Posterior cingulate gyrus (tissue), 11 donors: ENCODE data around the gene SLC22A14.

Experiments used
- DNase-seq, 10 donors: peaks; one replicate each; pipeline versions ENCODE4 v3.0.0 to v3.0.0-alpha.2; 2020 to 2021; ENCODE audit warnings: mixed read lengths in 3 of 10
- intact Hi-C: fragments of 100-400 bp; cut with DNase I; formaldehyde crosslinking; loops from one replicate; pipeline ENCODE4 v1.15.1; 2023

SLC22A14 gene

DNA sequence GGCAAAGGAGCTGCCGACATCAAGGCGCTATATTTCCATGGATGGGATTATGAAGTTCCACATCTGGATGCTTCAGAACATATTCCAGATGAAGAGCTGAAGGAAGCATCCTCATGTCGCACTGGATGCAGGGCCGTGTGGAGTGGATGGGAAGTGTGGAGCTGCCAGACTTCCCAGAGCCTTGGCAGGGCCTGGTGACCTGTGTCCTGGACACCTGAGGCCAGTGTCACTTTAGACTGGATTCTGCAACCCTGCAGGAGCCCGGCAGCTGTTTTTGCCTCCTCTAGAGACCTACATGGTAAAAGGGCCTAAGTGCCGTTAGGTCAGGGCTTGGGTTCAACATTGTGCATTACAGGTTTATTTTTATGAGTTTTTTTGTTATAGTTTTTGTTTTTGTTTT, 53.2 kb downstream of the SLC22A14 start:
- intact Hi-C loops = no loop called here

DNA sequence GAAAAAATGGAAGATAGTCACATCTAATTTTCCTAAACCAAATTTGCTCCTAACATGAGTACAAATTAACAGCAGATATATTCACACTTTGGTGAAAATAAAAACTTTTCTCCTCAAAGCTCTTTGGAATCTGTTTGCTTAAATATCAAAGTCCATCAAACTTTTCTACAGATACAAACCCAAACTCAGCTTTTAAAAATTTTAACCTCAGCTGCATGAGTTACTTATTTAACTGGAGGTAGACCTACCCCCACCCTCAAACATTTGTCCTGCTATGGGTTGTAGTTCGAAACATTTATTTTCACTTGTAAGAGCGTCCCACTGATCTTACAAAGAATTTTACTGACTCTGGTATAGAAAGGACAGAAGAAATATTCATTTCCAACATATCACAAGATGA, 55.6 kb downstream of the SLC22A14 start:
- intact Hi-C loops = no loop called here
- no peak for DNase-seq

More for the DNA sequence above, 53.2 kb downstream of the SLC22A14 start:
- no peak for DNase-seq

DNA sequence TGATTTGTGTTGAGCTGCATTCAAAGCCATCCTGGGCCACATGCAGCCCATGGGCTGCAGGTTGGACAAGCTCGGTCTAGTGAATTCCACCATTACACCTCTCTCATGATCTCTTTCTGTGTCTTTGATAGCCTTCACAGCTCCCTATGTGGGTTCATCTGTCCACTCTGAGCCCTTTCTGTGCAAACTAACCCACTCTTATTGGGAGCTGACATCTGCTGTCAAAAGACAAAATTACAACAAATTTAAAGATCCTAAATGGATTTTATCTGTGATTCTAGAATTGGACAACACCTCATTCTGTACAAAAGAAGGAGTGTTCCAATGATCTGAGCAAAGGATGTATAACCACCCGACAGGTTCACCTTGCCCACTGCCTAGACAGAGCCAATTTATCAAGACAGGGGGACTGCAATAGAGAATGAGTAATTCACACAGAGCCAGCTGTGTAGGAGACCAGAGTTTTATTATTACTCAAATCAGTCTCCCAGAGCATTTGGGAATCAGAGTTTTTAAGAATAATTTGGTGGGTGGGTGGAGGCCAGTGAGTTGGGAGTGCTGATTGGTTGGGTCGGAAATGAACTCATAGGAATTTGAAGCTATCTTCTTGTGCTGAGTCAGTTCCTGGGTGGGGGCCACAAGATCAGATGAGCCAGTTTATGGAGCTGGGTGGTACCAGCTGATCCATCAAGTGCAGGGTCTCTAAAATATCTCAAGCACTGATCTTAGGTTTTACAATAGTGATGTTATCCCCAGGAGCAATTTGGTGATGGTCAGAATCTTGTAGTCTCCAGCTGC, 61.9 kb downstream of the SLC22A14 start:
- DNase-seq = no peak
- intact Hi-C loops = no loop called here

DNA sequence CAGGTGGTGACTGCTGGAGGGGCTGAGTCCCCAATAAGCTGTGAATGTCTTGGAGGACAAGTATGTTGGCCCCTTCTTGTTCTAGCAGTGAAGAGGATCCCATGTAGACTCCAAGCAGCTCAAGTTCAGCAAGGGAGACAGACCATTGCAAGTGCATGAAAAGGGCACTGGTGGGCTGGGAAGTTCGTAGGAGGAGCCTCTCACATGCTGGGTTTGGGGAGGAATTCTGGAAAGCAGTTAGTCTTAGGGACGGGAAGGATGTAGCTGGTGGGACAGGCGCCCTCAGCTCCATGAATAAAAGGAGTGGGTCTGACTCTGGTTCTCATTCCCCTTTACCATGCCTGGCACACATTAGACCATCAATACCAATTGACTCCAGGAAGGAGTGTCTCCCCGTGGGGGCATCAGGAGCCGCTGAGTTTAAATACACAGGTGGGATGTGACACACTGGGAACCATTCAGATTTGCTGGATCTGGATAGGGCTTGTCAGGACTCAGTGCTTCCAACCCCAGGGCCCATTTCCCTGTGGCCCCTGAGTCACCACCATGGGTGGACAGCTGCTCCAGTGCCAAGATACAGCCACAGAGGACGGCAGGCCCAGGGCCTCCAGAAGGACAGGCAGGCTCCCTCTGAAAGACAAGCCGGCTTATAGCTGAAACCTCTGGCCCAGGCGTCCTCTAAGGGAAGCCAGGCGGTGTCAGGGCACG, 63.9 kb downstream of the SLC22A14 start:
- intact Hi-C loops = loop anchor here (2.0 kb wide), 1 partner anchor 133 kb away; no protein-coding TSS in a partner anchor
- DNase-seq = no peak

DNA sequence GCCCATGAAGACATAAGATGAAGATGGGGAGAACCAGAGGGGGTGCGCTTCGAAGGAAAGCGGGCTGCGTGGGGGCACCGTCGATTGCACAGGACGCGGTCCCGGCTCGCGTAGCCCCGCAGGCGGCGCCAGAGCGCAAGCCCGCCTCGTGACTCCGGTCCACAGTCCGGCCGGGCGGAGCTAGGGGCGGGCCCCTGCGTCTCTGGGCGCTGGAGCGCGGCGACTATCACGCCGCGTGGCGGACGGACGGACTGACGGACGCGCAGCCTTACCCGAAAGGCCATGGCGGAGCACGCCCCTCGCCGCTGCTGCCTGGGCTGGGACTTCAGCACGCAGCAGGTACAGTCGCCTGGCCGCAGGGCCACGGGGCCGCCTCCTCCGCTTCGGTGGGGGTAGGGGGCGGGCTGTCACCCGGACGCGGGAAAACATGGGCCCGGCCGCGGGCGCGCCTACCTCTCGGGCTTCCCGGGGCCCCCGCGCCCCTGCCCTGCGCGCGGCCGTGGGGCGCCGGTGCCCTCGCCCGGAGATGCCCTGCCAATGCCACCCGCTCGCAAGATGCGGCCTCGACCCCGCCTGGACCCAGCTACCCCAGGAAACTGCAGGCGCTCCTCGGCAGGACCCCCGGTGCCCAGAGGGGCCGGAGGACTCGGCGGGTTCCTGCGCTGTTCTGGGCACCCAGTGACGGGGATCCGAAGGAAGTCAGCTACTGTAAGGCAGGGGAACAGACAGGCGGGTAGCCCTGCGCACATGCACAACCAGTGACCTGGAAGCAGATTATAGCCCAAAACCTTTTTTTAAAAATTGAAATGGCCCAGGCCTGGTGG, 64.7 kb downstream of the SLC22A14 start, which contains the start of gene XYLB:
Gene XYLB, plus strand, starts transcription at position 199 of the 824 bp plus-strand sequence. Its CDS starts 84 bp downstream, at position 283.
- peak; percentile 70 to 98 (median 82) for DNase-seq
- intact Hi-C loops = loop anchor here (2.0 kb wide), 1 partner anchor 132 kb away; no protein-coding TSS in a partner anchor

DNA sequence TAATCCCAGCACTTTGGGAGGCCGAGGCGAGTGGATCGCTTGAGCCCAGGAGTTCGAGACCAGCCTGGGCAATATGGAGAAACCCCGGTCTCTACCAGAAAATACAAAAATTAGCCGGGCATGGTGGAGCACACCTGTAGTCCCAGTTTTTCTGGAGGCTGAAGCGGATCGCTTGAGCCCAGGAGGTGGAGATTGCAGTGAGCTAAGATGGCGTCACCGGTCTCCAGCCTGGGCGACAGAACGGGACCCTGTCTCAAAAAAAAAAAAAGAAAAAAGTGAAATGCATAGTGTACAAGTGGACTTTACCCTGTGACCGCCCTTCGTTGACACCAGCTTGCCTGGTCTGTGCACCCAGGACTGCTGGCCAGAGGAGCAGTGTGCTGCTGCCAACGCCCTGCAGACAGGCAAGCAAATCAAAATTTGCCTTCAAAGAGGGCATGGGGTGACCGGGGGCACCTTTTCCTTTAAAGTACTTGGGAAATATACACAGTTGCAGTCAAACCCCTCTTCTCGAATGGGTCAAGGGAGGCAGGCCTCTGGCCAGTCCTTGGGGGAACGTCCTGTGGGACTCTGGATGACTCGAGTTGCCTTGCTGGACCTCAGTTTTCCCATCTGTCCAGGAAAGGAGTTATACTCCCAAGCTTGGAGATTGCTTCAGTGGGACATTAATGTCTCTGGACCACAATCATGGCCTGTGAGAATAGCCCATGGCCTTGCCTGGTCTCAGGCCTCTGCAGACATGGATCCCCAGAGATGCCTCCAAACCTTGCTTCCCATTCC, 65.5 kb downstream of the SLC22A14 start:
- intact Hi-C loops = loop anchor here (2.0 kb wide), 1 partner anchor 131 kb away; no protein-coding TSS in a partner anchor
- DNase-seq = no peak

DNA sequence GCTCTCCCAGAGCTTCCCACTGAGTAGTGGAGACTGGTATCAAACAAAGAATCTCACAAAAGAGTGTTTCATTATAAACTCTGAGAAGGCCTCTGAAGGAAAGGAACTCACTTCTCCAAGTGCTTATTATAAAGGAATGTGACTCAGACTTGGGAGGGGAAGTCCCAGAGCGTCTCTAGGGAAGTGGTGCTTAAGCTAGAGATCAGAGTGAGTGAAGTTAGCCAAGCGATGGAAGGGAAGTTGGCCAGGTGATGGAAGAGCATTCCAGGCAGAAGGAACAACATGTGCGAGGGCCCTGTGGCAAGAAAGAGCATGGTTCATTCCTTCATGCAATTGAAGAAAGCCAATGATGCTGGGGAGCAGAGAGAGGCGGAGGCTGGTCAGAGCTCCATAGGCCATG, 66.8 kb downstream of the SLC22A14 start:
- DNase-seq = no peak

DNA sequence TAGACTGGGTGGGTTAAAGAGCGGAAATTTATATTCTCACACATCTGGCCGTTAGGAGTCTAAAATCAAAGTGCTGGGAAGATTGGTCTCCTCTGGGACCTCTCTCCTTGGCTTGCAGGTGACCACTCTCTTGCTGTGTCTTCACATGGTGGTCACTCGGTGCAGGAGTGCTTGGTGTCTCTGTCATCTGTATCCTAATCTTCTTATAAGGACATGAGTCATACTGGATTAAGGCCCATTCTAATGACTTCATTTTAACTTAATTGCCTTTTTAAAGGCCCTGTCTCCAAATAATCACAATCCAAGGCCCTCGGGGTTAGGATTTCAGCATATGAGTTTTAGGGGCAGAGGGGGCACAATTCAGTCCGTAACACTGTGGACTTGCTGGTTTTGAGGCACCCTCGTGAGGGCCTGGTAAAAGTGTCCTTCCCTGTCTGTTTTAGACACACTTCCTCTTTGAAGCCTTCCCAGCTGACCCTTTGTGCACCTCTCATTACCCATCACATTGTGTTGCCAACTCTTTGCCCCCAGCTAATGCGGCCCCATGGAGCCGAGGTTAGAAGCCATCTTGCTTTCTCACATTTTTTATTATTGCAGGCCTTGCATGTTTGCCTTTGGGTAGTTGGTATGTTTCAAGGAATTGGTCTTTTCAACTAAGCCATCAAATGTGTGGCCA, 67.7 kb downstream of the SLC22A14 start:
- intact Hi-C loops = loop anchor here (5.0 kb wide), 1 partner anchor 233 kb away; no protein-coding TSS in a partner anchor
- no peak for DNase-seq

More for the DNA sequence above, 66.8 kb downstream of the SLC22A14 start:
- intact Hi-C loops = no loop called here

DNA sequence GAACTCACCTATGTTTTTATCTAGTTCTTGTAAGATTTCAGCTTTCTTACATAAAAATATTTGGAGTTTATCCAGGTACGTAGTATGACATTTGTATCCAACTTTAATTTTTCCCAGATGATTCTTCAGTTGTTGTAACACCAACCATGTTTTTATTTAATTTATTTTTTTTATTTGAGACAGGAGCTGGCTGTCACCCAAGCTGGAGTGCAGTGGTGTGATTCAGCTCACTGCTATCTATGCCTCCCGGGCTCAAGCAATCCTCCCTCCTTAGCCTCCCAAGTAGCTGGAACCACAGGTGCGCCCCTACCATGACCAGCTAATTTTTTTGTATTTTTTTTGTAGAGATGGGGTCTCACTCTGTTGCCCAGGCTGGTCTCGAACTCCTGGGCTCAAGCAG, 71.1 kb downstream of the SLC22A14 start:
- intact Hi-C loops = loop anchor here (5.0 kb wide), 1 partner anchor 236 kb away; no protein-coding TSS in a partner anchor
- DNase-seq = no peak

DNA sequence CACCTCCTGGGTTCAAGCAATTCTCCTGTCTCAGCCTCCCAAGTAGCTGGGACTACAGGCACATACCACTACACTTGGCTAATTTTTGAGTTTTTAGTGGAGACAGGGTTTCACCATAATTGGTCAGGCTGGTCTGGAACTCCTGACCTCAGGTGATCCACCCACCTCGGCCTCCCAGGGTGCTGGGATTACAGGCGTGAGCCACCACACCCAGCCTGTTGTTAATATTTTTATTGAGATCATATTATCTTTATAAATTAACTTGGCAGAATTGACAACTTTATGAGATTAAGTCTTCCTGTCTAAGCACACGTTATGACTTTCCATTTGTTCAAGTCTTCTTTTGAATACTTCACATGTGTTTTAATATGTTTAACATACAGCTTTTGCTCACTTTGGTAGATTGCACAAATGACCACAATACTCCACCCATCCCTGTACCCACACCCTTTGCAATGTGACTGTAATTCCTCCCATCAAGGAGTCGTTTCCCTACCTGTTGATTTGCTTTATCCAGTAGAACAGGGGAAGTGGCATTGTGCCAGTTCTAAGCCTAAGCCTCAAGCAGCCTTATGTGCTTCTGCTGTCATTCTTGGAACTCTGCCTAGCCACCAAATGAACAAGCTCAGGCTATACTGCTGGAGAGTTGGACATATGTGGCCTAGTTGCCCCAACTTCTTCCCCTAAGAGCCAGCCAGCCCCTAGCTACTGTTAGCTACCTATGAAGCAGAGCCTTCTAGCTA, 72.7 kb downstream of the SLC22A14 start:
- intact Hi-C loops = loop anchor here (5.0 kb wide), 1 partner anchor 237 kb away; no protein-coding TSS in a partner anchor
- no peak for DNase-seq

DNA sequence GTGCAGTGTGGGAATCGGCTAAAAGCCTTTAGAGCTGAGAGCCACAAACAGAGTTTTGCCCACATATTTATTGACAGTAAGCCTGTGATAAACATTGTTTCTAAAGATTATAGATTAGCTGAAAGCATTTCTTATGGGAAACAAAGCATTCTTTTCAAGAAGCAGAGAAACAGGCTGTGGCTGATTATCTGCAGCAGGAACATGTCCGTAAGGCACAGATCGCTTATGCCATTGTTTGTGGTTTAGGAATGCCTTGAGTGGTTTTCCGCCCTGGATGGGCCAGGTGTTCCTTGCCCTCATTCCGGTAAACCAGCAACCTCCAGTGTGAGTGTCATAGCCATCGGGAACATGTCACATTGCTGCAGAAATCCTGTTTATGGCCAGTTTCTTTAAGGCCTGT, 76.9 kb downstream of the SLC22A14 start:
- intact Hi-C loops = no loop called here
- no peak for DNase-seq

DNA sequence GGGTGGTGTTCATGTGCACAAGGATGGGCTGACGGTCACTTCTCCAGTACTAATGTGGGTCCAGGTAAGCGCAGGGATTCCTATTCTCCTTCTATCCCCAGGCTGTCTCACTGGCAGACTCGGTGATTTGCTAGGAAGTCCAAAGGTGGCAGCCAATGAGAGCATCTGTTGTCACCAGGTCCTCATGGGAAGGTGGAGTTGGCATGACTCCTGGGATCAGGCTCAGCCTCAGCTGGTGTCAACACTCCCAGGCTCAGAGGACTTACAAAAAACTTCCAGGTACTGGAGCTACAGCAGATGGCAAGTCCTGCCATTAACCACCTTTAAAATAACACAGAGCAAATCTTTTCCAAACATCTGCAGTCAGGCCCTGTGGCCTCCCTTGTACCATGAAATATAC, 78.3 kb downstream of the SLC22A14 start:
- no peak for DNase-seq
- intact Hi-C loops = no loop called here

DNA sequence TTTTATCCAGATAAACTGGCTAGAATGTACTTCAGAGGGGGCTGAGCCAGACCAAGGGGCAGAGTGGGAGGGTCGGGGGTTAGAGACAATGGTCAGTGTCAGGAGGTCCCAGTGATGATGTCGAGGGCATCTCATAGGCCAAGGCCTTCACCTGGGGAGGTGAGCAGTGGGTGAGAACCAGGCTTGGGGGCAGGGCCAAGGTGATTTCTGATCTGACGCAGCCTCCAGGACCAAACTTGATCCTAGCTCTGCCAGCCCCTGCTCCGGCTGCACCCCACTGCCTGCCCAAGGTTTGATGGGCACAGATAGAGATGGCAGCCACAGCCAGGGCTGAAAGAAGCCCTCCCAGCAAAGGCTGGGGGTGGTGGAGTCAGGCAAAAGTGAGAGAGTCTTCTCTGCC, 79.4 kb downstream of the SLC22A14 start:
- DNase-seq = no peak
- intact Hi-C loops = no loop called here

DNA sequence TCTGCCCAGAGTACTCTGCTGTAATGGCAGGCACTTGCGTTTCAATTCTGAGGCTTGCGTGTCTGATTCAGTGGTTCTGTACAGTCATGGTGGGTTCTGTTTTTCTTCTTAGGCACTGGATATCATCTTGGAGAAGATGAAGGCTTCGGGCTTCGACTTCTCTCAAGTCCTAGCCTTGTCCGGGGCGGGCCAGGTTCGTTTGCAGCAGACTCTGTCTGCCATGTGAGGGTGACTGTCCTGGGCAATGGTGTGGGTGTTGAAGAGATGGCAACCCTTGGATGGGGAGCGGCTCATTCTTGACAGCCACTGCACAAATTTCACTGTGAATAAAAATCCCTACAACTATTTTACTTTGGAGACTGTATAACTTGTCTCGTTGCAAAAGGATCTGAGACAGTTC, 80.7 kb downstream of the SLC22A14 start:
- DNase-seq = no peak
- intact Hi-C loops = no loop called here

DNA sequence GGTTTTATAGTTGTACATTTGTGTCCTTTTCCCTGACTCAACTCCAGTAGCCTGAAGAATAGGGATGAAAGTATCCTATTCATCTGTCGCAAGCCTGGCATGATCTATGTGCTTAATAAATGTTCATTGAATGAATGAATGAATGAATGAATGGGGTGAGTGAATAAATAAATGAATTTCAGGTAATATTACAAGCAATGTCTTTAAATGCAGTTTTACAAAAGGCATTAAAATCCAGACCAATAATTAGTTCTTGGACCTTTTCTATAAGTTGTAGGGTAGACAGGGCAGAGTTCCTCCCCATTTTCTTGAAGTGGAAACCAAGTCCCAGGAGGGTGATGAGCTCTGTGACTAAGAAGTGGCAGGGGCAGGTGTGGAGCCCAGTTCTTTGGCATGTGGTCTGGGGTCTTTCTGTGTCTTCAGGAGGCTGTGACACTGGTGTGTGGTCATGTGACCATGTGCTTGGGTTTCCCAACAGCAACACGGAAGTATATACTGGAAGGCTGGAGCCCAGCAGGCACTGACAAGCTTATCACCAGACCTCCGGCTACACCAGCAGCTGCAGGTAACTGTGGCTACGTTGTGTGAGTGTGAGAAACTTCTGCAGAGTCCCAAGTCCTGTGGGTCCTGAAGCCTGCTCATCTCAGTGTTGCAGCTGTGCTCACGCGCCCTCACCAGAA, 82.8 kb downstream of the SLC22A14 start:
- DNase-seq = no peak
- intact Hi-C loops = no loop called here

DNA sequence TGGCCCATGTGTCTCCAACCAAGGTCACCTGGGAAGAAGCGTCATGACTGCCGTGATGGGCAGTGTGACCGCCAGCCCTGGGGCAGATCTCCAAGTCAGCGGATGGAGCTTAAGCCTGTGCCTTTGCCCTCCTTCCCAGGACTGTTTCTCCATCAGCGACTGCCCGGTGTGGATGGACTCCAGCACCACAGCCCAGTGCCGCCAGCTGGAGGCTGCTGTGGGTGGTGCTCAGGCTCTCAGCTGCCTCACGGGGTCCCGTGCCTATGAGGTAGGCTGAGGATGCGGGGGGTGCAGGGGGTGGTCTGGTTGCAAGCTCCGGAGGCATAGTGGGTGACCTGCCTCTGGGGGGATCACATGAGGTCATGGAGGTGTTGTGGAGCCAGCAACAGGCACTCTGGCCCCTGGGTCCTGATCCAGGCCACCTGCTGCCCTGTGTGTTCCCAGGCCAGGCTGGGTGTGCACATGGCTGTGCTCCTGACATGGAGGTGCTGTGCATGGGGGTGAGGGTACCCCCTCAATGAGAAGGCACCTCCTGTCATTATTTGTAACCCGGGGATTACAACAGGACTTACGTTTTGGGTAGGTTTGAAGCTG, 83.5 kb downstream of the SLC22A14 start:
- no peak for DNase-seq
- intact Hi-C loops = no loop called here

DNA sequence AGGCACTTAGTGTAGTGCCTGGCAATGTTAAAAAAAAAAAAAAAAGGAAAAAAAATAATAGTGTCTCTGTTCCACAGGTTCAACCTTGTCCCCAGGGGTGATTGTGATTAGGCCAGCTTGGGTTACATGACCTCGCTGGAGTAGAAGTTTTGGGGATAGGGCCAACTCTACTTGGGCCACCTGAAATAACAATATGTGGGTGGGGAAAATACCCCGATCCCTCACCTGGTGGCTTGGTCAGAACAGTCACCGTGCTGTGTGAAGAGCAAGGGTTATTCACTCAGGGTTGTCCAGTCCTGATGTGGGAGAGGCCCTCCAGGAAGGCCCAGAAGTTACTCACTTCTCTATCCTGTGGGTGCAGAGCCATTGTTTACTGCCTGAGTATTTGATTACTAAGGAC, 84.0 kb downstream of the SLC22A14 start:
- intact Hi-C loops = no loop called here
- DNase-seq = no peak

DNA sequence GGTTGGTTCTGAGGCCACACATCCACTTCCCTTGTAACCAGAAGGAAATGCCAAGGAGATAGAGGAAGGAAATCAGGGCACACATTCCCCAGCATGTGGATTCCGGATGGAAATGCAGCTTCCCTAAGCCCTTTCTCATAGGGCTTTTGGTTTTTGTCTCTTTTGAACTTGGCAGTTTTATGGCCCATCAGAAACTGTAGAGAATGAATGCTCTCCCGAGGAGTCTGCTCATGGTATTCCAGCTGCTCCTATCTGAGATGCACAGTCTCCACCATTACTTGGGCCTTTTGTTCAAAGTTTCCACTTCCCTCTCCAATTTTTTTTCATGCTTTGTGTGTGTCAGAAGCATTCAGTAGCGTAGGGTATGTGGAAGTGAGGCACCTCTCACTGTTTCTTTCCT, 85.7 kb downstream of the SLC22A14 start:
- intact Hi-C loops = no loop called here
- no peak for DNase-seq
